A673 (cell line): Measurements from ENCODE around the gene CSPG4.

Experiments
- EZH2 ChIP-seq: fragments of 200-600 bp; sonication (generic); IDR thresholded peaks from 2 replicates; pipeline ENCODE4 v1.6.1; 2017; ENCODE audit warnings: borderline replicate concordance, low read depth, mild to moderate bottlenecking, mixed read lengths, antibody characterized with exemption, low read length; ENCODE audit not compliant: poor library complexity, severe bottlenecking
- TF ChIP-seq, protein P1 (sequence below): fragments of 300-800, 200-600 bp; sonication (generic); conservative IDR thresholded peaks from 2 replicates; pipeline ENCODE4 v1.5.1; 2017; ENCODE audit warnings: low read depth, mild to moderate bottlenecking, antibody characterized with exemption, low read length, moderate library complexity, mixed read lengths

DNA sequence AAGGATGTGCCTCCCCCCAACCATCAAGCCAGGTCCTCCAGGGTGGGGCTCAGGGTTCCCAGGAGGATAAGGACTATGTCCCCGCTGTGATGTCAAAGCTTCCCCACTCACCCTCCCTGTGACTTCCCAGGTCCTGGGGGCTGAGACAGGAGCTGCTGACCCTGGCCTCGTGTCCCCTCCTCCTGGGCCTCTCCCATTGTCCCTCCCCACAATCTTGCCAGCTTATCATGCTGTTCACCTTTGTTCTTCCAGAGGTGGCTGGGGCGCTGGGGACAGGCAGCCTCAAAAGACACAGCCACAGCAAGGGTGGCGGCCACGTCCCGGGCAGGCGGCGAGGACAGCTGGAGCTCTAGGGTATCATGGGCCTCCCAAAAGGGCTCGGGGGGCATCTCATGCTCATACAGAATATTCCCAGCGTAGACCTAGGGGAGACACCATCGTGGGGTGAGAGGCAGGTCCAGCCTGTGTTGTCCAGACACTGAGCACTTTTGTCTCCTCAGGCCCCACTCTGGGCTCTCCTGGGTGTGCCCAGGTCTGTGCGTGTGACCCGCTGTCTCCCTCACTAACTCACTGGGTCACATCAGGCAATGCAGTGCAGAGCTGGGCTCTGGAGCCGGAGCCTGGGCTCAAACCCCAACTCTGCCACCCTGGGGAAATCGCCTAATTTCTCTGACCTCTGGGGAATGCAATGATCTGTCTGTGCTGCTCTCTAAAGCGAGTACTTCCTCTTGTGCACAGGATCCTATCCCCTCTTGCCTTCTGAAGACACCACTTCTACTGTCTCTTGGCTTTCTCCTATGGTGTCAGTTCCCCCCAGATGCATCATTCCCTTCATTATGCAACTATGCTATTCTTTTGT, 35.0 kb downstream of the CSPG4 start:
- TF ChIP-seq, protein P1, sequence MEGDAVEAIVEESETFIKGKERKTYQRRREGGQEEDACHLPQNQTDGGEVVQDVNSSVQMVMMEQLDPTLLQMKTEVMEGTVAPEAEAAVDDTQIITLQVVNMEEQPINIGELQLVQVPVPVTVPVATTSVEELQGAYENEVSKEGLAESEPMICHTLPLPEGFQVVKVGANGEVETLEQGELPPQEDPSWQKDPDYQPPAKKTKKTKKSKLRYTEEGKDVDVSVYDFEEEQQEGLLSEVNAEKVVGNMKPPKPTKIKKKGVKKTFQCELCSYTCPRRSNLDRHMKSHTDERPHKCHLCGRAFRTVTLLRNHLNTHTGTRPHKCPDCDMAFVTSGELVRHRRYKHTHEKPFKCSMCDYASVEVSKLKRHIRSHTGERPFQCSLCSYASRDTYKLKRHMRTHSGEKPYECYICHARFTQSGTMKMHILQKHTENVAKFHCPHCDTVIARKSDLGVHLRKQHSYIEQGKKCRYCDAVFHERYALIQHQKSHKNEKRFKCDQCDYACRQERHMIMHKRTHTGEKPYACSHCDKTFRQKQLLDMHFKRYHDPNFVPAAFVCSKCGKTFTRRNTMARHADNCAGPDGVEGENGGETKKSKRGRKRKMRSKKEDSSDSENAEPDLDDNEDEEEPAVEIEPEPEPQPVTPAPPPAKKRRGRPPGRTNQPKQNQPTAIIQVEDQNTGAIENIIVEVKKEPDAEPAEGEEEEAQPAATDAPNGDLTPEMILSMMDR = no peak
- no peak for TF ChIP-seq EZH2
